ENCODE results near the gene CIDEA.

CIDEA gene

GRCh38 chr18:12251311-12251710 lies 2.9 kb upstream of the CIDEA start (continued):
- no peak for TF ChIP-seq ISL1 (CRISPR knock-in tag; IDR thresholded peaks at IDR 0.05)
- no peak for TF ChIP-seq CREB5 (CRISPR knock-in tag; IDR thresholded peaks at IDR 0.05; ENCODE audit: low read depth)
- no peak for TF ChIP-seq CSRNP3 (CRISPR knock-in tag; IDR thresholded peaks at IDR 0.05)
- no peak for TF ChIP-seq POU6F1 (CRISPR knock-in tag; IDR thresholded peaks at IDR 0.05; ENCODE audit: borderline replicate concordance, low read depth)
- TF ChIP-seq ZC3H10 (CRISPR knock-in tag; IDR thresholded peaks at IDR 0.05): no peak

GRCh38 chr18:12252061-12252460 lies 2.1 kb upstream of the CIDEA start:
- TF ChIP-seq SNAI2 (CRISPR knock-in tag; IDR thresholded peaks at IDR 0.05) (no peak), PPARA (CRISPR knock-in tag; IDR thresholded peaks at IDR 0.05; ENCODE audit: borderline replicate concordance) (no peak), BACH2 (CRISPR knock-in tag; IDR thresholded peaks at IDR 0.05; ENCODE audit: borderline replicate concordance) (no peak), ZNF70 (CRISPR knock-in tag; IDR thresholded peaks at IDR 0.05) (no peak), TOX (CRISPR knock-in tag; IDR thresholded peaks at IDR 0.05; ENCODE audit: borderline replicate concordance) (no peak), CSDC2 (CRISPR knock-in tag; IDR thresholded peaks at IDR 0.05) (no peak)
- no peak for ATAC-seq

- no peak for TF ChIP-seq TSHZ2 (CRISPR knock-in tag; IDR thresholded peaks at IDR 0.05)
- TF ChIP-seq BACH2 (CRISPR knock-in tag; IDR thresholded peaks at IDR 0.05; ENCODE audit: borderline replicate concordance): no peak
- TF ChIP-seq ESRRG (CRISPR knock-in tag; IDR thresholded peaks at IDR 0.05): no peak
- TF ChIP-seq OSR1 (CRISPR knock-in tag; IDR thresholded peaks at IDR 0.05): no peak
- TF ChIP-seq PATZ1 (CRISPR knock-in tag; IDR thresholded peaks at IDR 0.05; ENCODE audit: borderline replicate concordance): no peak
- TF ChIP-seq RARB (CRISPR knock-in tag; IDR thresholded peaks at IDR 0.05): no peak
- no peak for TF ChIP-seq ZNF8 (CRISPR knock-in tag; IDR thresholded peaks at IDR 0.05)
- TF ChIP-seq ARNTL (CRISPR knock-in tag; IDR thresholded peaks at IDR 0.05; ENCODE audit: borderline replicate concordance, low read depth): no peak
- no peak for TF ChIP-seq CREB5 (CRISPR knock-in tag; IDR thresholded peaks at IDR 0.05; ENCODE audit: low read depth)
- TF ChIP-seq PPARA (CRISPR knock-in tag; IDR thresholded peaks at IDR 0.05; ENCODE audit: borderline replicate concordance): no peak
- no peak for TF ChIP-seq ZC3H10 (CRISPR knock-in tag; IDR thresholded peaks at IDR 0.05)
- TF ChIP-seq GLIS3 (CRISPR knock-in tag; IDR thresholded peaks at IDR 0.05): no peak
- TF ChIP-seq ZFP30 (CRISPR knock-in tag; IDR thresholded peaks at IDR 0.05): no peak
- TF ChIP-seq ZNF70 (CRISPR knock-in tag; IDR thresholded peaks at IDR 0.05): no peak
- TF ChIP-seq TOX (CRISPR knock-in tag; IDR thresholded peaks at IDR 0.05; ENCODE audit: borderline replicate concordance): no peak
- TF ChIP-seq POU6F1 (CRISPR knock-in tag; IDR thresholded peaks at IDR 0.05; ENCODE audit: borderline replicate concordance, low read depth): no peak
- TF ChIP-seq TCF4 (CRISPR knock-in tag; IDR thresholded peaks at IDR 0.05; ENCODE audit: borderline replicate concordance): no peak
- TF ChIP-seq ZFP3 (CRISPR knock-in tag; IDR thresholded peaks at IDR 0.05): no peak
- ATAC-seq: no peak
Measured at GRCh38 chr18:12253027-12253426, 1.1 kb upstream of the CIDEA start.
